Smooth muscle cell of the umbilical artery (primary cell): Measurements from ENCODE around the gene KRTAP10-12. TPM values are rescaled to one million over a fixed set of nuclear protein-coding genes. Genes with fewer than 3 reads are reported as not detected.

Experiments used
- total RNA-seq: library from RNA; depleted of rRNA; stranded (reverse); fragments of >200 nt; gene quantifications from 2 replicates; pipeline ENCODE4 v1.2.3, GENCODE V29; 2014

Gene KRTAP10-12
- not detected in 2 replicates for total RNA-seq

DNA sequence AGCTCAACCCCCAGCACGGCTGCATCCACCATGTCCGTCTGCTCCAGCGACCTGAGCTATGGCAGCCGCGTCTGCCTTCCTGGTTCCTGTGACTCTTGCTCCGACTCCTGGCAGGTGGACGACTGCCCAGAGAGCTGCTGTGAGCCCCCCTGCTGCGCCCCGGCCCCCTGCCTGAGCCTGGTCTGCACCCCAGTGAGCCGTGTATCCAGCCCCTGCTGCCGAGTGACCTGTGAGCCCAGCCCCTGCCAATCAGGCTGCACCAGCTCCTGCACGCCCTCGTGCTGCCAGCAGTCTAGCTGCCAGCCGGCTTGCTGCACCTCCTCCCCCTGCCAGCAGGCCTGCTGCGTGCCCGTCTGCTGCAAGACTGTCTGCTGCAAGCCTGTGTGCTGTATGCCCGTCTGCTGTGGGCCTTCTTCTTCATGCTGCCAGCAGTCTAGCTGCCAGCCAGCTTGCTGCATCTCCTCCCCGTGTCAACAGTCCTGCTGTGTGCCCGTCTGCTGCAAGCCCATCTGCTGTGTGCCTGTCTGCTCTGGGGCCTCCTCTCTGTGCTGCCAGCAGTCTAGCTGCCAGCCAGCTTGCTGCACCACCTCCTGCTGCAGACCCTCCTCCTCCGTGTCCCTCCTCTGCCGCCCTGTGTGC lies at the start of gene KRTAP10-12:
Gene KRTAP10-12, plus strand, starts transcription at position 1 of the 639 bp plus-strand sequence. Its CDS starts 30 bp downstream, at position 31.

DNA sequence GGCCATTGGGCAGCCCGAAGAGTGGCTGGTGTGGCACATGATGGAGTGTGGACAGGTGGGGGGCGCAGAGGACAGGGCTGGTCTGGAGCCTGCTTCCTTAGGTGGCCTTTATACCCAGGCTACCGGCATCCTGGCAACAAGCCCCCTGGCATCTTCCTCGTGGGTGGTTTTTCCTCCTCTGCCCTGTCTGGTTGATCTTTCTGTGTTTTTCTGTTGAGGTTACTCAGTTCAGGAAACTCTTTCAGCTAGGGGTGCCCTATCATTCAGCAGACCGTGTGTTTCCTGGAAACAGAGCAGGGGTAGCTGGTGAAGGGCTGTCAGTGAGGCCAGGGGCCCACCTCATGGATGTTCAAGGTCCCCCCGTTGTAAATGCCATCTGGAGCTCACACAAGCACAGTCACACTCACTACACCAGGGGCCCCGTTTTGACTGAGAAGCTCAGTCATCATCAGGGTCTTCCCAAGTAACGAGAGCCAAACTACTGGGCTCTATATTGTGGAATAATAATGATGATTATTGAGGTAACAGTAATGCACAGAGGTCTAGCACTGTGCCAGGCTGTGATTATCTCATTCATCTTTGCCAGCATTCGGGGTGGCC lies 42.3 kb upstream of the KRTAP10-12 start, which contains the start of gene KRTAP12-4:
Gene KRTAP12-4, minus strand, starts transcription at position 84 of the 600 bp plus-strand sequence. Its CDS starts 45 bp downstream, at position 39.

GRCh38 chr21:44657635-44658540 lies 39.1 kb upstream of the KRTAP10-12 start, which contains the start of gene KRTAP12-3:
KRTAP12-3 (plus strand) TSS chr21:44657932; CDS start chr21:44657980, 48 bp downstream.

GRCh38 chr21:44666401-44667320 lies 30.3 kb upstream of the KRTAP10-12 start, which contains the start of gene KRTAP12-2:
KRTAP12-2 (minus strand) TSS chr21:44666927; CDS start chr21:44666886, 41 bp downstream.

DNA sequence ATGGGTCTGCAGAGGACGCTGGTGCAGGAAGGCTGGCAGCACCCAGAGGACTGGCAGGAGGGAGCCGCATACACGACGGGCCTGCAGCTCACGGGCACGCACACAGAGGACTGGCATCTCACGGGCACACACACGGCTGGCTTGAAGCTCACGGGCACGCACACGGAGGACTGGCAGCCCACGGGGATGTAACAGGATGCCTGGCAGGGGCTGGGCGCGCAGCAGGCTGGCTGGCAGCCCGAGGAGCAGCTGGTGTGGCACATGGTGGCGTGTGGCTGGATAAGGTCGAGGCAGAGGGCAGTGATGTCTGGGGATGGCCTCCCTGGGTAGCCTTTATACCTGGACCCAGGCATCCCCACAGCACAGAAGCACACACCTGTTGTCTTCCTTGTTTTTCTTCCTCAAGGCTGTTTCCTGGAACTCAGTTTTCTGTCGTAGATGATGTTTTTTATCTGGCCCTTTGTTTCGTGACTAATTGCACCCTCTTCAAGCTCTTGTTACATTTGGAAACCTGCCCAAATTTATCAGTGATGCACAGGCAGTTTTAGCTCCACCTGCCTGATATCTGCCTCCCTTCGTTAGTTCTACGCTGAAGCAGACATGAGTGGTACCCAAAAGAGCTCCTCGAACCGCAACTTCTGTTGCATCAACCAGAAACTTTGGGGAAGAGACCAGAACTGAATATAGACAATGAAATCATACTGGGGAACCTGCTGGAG lies 15.0 kb upstream of the KRTAP10-12 start, which contains the start of gene KRTAP12-1:
Gene KRTAP12-1, minus strand, starts transcription at position 303 of the 719 bp plus-strand sequence. Its CDS starts 40 bp downstream, at position 263.

DNA sequence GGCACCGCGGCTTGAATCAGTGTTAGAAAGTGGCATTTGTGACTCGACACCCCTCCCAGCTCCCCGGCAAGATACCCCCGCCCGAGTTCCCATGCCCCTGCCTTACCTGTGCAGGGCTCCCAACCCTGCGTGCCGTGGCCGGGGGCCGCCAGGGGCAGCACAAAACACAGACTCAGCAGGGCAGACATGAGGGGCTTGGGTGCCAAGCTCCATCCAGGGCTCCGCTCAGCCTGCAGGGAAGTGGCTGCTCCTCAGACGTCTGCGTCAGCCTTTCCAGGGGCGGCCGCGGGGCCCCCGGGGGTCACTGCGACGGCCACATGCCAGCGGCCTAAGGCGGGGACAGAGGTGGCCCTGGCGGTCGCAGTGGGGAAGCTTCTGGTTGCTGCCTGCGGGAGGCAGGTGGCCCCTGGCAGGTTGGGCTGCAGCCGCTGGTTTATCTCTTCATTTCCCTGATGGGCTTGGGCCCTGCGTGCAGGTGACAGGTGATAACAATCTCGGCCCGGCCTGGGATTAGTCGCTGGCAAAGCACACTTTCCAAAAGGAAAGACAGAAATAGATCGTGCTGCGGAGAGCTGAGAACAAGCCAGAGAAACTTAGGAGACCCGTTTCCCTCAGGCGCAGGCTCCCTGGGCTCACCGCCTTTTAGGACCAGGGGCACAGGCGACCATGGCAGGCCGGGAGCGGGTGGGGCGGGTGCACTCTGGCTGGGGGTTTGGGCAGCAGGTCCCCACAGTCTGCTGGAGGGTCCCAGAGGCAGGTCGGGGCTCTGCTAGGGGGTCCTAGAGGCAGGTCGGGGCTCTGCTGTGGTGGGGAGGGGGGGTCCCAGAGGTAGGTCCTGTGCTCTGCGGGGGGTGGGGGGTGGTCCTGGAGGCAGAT lies 14.6 kb downstream of the KRTAP10-12 start, which contains the start of gene TSPEAR:
Gene TSPEAR, minus strand, starts transcription at position 246 of the 876 bp plus-strand sequence. Its CDS starts 58 bp downstream, at position 188.

Other genes with a start within 250 kb of the KRTAP10-12 start
- 0.78 and 0.89 TPM in 2 replicates for gene LRRC3, start 241.7 kb upstream of the KRTAP10-12 start, total RNA-seq
- not detected in 2 replicates for gene KRTAP10-1, start 157.0 kb upstream of the KRTAP10-12 start, total RNA-seq
- gene KRTAP10-2, start 145.7 kb upstream of the KRTAP10-12 start, total RNA-seq: not detected in 2 replicates
- gene KRTAP10-3, start 138.4 kb upstream of the KRTAP10-12 start, total RNA-seq: not detected in 2 replicates
- gene KRTAP10-4, start 123.4 kb upstream of the KRTAP10-12 start, total RNA-seq: not detected in 2 replicates
- not detected in 2 replicates for gene KRTAP10-5, start 116.6 kb upstream of the KRTAP10-12 start, total RNA-seq
- not detected in 2 replicates for gene KRTAP10-6, start 104.7 kb upstream of the KRTAP10-12 start, total RNA-seq
- not detected in 2 replicates for gene KRTAP10-7, start 96.6 kb upstream of the KRTAP10-12 start, total RNA-seq
- not detected in 2 replicates for gene KRTAP10-8, start 85.1 kb upstream of the KRTAP10-12 start, total RNA-seq
- gene KRTAP10-9, start 70.1 kb upstream of the KRTAP10-12 start, total RNA-seq: not detected in 2 replicates
- gene KRTAP10-10, start 59.8 kb upstream of the KRTAP10-12 start, total RNA-seq: not detected in 2 replicates
- not detected in 2 replicates for gene KRTAP10-11, start 50.8 kb upstream of the KRTAP10-12 start, total RNA-seq
- not detected in 2 replicates for gene KRTAP12-4, start 42.5 kb upstream of the KRTAP10-12 start, total RNA-seq
- gene KRTAP12-3, start 39.2 kb upstream of the KRTAP10-12 start, total RNA-seq: not detected in 2 replicates
- gene KRTAP12-2, start 30.2 kb upstream of the KRTAP10-12 start, total RNA-seq: not detected in 2 replicates
- not detected in 2 replicates for gene KRTAP12-1, start 15.0 kb upstream of the KRTAP10-12 start, total RNA-seq
- not detected in 2 replicates for gene TSPEAR, start 14.4 kb downstream of the KRTAP10-12 start, total RNA-seq
- gene UBE2G2, start 104.6 kb downstream of the KRTAP10-12 start, total RNA-seq: 64.4 and 85.2 TPM in 2 replicates
- 65.6 and 93.1 TPM in 2 replicates for gene SUMO3, start 120.9 kb downstream of the KRTAP10-12 start, total RNA-seq
- 377 and 440 TPM in 2 replicates for gene PTTG1IP, start 176.5 kb downstream of the KRTAP10-12 start, total RNA-seq
- gene ITGB2, start 223.7 kb downstream of the KRTAP10-12 start, total RNA-seq: 0.28 TPM in 1 of 2 replicates, not detected in the other
- gene SLX9, start 242.9 kb downstream of the KRTAP10-12 start, total RNA-seq: 17.2 and 19.6 TPM in 2 replicates